GM12892 (cell line): ENCODE data around the gene WDR11.

Experiments used
- POLR2A ChIP-seq: IDR thresholded peaks from 2 replicates; pipeline ENCODE4 v1.6.1; 2011; ENCODE audit warnings: low read depth, low read length, control low read depth
- POLR2AphosphoS5 ChIP-seq: IDR thresholded peaks from 2 replicates; pipeline ENCODE4 v1.6.1; 2011; ENCODE audit warnings: low read depth, low read length, control low read depth

GRCh38 chr10:120838941-120839340 is 12.2 kb upstream of the WDR11 start:
- no peak for TF ChIP-seq POLR2AphosphoS5
- no peak for TF ChIP-seq POLR2A
